Spleen (tissue), 11 donors: ENCODE results near the gene PIM3. TPM values are rescaled to one million over a fixed set of nuclear protein-coding genes. Genes with fewer than 3 reads are reported as not detected.

Experiments
- DNase-seq: peaks from one replicate; pipeline ENCODE4 v3.0.0-alpha.2; 2020
- H3K27ac ChIP-seq, 8 donors: fragments of 200-600 bp; sonication (generic) in 7 of 8; 1 replicate in 4 of 8; 2 replicates in 4 of 8; pipeline versions ENCODE4 v1.5.0 to v1.8.0; 2016 to 2021; ENCODE audit warnings: inconsistent platforms in 4 of 8, mild to moderate bottlenecking in 4 of 8, moderate library complexity in 1 of 8
- H3K27me3 ChIP-seq, 7 donors: fragments of 200-600 bp; sonication (generic) in 6 of 7; replicated peaks in 1 of 7; 1 replicate in 4 of 7; 2 replicates in 3 of 7; pipeline versions ENCODE4 v1.5.0 to v1.8.0; 2016 to 2021; ENCODE audit warnings: inconsistent platforms in 3 of 7, mild to moderate bottlenecking in 1 of 7
- H3K36me3 ChIP-seq, 6 donors: fragments of 200-600 bp; sonication (generic) in 5 of 6; 1 replicate in 4 of 6; 2 replicates in 2 of 6; pipeline versions ENCODE4 v1.5.0 to v1.8.0; 2016 to 2021; ENCODE audit warnings: inconsistent platforms in 2 of 6
- H3K4me1 ChIP-seq, 6 donors: fragments of 200-600 bp; sonication (generic) in 5 of 6; 1 replicate in 3 of 6; 2 replicates in 3 of 6; pipeline versions ENCODE4 v1.5.0 to v1.8.0; 2016 to 2021; ENCODE audit warnings: inconsistent platforms in 3 of 6
- H3K4me3 ChIP-seq, 8 donors: fragments of 200-600 bp; sonication (generic) in 7 of 8; 1 replicate in 4 of 8; 2 replicates in 4 of 8; pipeline versions ENCODE4 v1.5.0 to v1.8.0; 2016 to 2021; ENCODE audit warnings: inconsistent platforms in 4 of 8, mild to moderate bottlenecking in 4 of 8, moderate library complexity in 2 of 8
- H3K9me3 ChIP-seq, 8 donors: fragments of 200-600 bp; sonication (generic) in 7 of 8; 1 replicate in 4 of 8; 2 replicates in 4 of 8; pipeline versions ENCODE4 v1.5.0 to v1.8.0; 2016 to 2021; ENCODE audit warnings: inconsistent platforms in 4 of 8
- POLR2A ChIP-seq, 3 donors: fragments of 450-650 bp; IDR thresholded peaks; one replicate each; pipeline ENCODE4 v1.5.1; 2017; ENCODE audit warnings: antibody characterized with exemption in 3 of 3, mild to moderate bottlenecking in 1 of 3
- POLR2AphosphoS5 ChIP-seq, 3 donors: sonication (generic); formaldehyde crosslinking; IDR thresholded peaks; one replicate each; pipeline ENCODE4 v1.5.1; 2017; ENCODE audit warnings: antibody characterized with exemption in 3 of 3
- WGBS, 5 donors: extraction: QIAGEN DNeasy Blood & Tissue Kit in 3 of 5; methylation state at CpG; one replicate each; pipeline versions ENCODE4 v1.1.5 to v1.1.7; 2013 to 2018; 5-methylcytosine and 5-hydroxymethylcytosine counted together
- intact Hi-C: fragments of 100-400 bp; cut with DNase I; formaldehyde crosslinking; loops from one replicate; pipeline ENCODE4 v1.15.0; 2023; ENCODE audit warnings: low total_unique reads
- polyA plus RNA-seq, 3 donors: library from polyadenylated mRNA; stranded (reverse); fragments of 200-250 nt; gene quantifications; one replicate each; pipeline ENCODE4 v1.2.1, GENCODE V29; 2013
- total RNA-seq, 7 donors: library from RNA; depleted of rRNA in 3 of 7; stranded (reverse); fragments of >200 nt in 3 of 7; fragmentation: NEBNext Ultra II Directional in 4 of 7; extraction: Animal tissue kit (Norgen Biotek cat#: 25700) in 4 of 7; gene quantifications; one replicate each; pipeline versions ENCODE4 v1.1.0 to v1.2.1, GENCODE V29; 2016 to 2021
- TF ChIP-seq, protein P1 (sequence below), 11 experiments: fragments of 200-600 bp in 7 of 11; fragments of 450-650 bp in 4 of 11; sonication (generic) in 4 of 11; IDR thresholded peaks in 8 of 11; conservative IDR thresholded peaks in 3 of 11; 1 replicate in 7 of 11; 2 replicates in 4 of 11; pipeline versions ENCODE4 v1.4.0 to v1.8.0; 2016 to 2021; ENCODE audit warnings: antibody characterized with exemption in 11 of 11, inconsistent platforms in 4 of 11, mild to moderate bottlenecking in 1 of 11
- donor health status: healthy with polysubstance abuse.
- donor health status: DM: no; HTN: no; CAD: no; lungs with moderate emphysema.
- donor health status: DM: no; HTN: no; CAD: no.
- donor health status: Bipolar disorder and iron deficiency.
- donor health status: healthy.
- donor health status: DM: no; HTN: no; CAD: no.
- donor health status: DM: yes; HTN: yes; CAD: no.

Gene PIM3
- total and polyA plus RNA-seq, 10 donors = 49.5 to 134 (median 93.6) TPM

DNA sequence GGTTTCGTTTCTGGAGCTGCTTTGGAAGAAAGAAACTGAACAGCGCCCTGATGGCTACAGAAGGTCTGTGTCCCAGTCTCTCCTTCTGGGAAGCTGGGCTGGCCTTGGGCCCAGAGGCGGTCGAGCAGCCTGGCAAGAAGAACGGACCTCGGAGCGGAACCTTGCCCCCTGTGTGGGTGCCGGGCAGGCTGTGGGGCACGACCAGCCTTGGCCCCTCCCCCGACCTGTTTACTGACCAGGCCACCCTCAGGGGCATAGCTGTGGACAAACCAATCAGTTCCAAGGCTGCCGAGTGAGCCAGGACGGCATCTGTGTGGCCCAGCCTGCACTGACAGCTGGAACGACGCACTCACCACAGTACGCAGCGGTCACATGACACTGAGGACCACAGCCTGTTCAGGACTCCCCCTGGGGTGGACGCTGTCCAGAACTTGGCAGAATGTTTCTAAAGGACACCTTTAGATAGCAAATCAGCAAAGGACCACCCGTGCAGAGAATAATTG, 7.2 kb downstream of the PIM3 start:
- H3K4me3 ChIP-seq = peak overlapping the region in 1 of 8 donors; percentile 82
- TF ChIP-seq, protein P1, sequence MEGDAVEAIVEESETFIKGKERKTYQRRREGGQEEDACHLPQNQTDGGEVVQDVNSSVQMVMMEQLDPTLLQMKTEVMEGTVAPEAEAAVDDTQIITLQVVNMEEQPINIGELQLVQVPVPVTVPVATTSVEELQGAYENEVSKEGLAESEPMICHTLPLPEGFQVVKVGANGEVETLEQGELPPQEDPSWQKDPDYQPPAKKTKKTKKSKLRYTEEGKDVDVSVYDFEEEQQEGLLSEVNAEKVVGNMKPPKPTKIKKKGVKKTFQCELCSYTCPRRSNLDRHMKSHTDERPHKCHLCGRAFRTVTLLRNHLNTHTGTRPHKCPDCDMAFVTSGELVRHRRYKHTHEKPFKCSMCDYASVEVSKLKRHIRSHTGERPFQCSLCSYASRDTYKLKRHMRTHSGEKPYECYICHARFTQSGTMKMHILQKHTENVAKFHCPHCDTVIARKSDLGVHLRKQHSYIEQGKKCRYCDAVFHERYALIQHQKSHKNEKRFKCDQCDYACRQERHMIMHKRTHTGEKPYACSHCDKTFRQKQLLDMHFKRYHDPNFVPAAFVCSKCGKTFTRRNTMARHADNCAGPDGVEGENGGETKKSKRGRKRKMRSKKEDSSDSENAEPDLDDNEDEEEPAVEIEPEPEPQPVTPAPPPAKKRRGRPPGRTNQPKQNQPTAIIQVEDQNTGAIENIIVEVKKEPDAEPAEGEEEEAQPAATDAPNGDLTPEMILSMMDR (IDR thresholded peaks at IDR 0.05 in 8 of 11, conservative IDR thresholded peaks at IDR 0.05 in 3 of 11) = no peak
- TF ChIP-seq POLR2AphosphoS5 (IDR thresholded peaks at IDR 0.05) = peak; percentile 66 to 84 (median 70)
- 49 to 70% (median 57%) methylated on average over 14 to 18 of the region's 18 CpGs for WGBS, 5 donors
- DNase-seq = peak; percentile 84
- peaks cover 58 to 99% (median 92%) of the 10 kb centered on the region in 6 donors for H3K4me1 ChIP-seq
- peak overlapping the region in 7 of 8 donors; percentile 95 to 99 (median 97) for H3K27ac ChIP-seq
- H3K9me3 ChIP-seq = no peaks in the 10 kb centered on the region
- H3K36me3 ChIP-seq = peaks cover 2 to 33% (median 20%) of the 10 kb centered on the region in 6 donors
- H3K27me3 ChIP-seq = peaks cover 0 to 12% (median 0%) of the 10 kb centered on the region in 7 donors
- intact Hi-C loops = no loop called here

GRCh38 chr22:49968313-49968830, 7.8 kb downstream of the PIM3 start:
- intact Hi-C loops = no loop called here
- H3K4me1 ChIP-seq = peaks cover 52 to 93% (median 86%) of the 10 kb centered on the region in 6 donors
- peaks cover 0 to 12% (median 0%) of the 10 kb centered on the region in 7 donors for H3K27me3 ChIP-seq
- DNase-seq = peak; percentile 81
- H3K4me3 ChIP-seq = no peak overlapping the region
- WGBS, 5 donors = 89 to 96% (median 94%) methylated on average over 2 to 11 of the region's 11 CpGs
- H3K36me3 ChIP-seq = peaks cover 0 to 27% (median 14%) of the 10 kb centered on the region in 6 donors
- no peak for TF ChIP-seq POLR2A (IDR thresholded peaks at IDR 0.05)
- TF ChIP-seq, protein P1 (IDR thresholded peaks at IDR 0.05 in 8 of 11, conservative IDR thresholded peaks at IDR 0.05 in 3 of 11) = no peak
- TF ChIP-seq POLR2AphosphoS5 (IDR thresholded peaks at IDR 0.05) = peak in 1 of 3 donors; percentile 30
- H3K27ac ChIP-seq = peak overlapping the region in 6 of 8 donors; percentile 95 to 99 (median 98)
- no peaks in the 10 kb centered on the region for H3K9me3 ChIP-seq

DNA sequence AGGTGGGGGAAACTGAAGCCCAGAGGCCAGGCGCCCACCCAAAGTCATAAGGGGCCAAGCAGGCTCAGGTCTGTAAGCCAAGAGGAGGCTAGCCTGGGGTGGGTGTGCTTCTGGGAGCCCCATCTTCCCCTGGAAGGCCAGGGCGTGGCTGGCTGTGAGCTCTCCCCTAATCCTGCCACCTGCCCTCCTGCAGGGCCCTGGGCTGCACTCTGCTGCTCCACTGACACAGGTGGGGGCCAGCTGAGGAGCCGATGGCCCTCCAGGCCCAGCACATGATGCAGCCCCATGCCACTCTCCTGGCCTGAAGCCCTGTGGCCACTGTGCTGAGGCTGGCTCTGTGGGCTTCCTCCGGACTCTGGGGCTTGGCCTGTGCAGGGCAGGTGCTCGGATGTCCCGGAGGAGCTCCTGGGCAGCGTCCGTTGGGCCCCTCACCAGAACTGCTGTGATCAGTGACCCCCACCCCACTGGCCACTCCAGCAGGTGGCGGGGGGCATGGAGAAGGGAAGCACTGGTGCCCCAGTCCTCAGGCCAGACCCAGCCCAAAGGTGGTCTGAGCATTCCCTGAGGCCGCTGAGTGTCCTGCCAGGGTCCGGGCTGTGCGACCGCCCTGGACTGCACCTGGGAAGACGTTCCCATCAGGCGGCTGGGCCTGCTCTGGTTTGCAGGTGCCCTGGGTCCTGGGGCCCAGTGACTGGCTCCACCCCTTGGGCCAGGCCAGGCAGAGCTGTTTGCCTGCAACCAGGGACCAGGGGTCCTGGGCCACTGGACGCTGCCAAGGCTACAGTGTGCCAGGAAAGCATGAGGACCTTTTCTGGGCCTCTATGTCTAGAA, 8.5 kb downstream of the PIM3 start:
- Histone ChIP-seq H3K27ac (peak overlapping the region in 5 of 8 donors; percentile 87 to 99 (median 97)), H3K4me3 (no peak overlapping the region), H3K4me1 (peaks cover 45 to 86% (median 79%) of the 10 kb centered on the region in 6 donors), H3K27me3 (peaks cover 0 to 12% (median 0%) of the 10 kb centered on the region in 7 donors), H3K9me3 (no peaks in the 10 kb centered on the region), H3K36me3 (peaks cover 0 to 20% (median 8%) of the 10 kb centered on the region in 6 donors)
- TF ChIP-seq, protein P1 (IDR thresholded peaks at IDR 0.05 in 8 of 11, conservative IDR thresholded peaks at IDR 0.05 in 3 of 11) = no peak
- TF ChIP-seq POLR2A (IDR thresholded peaks at IDR 0.05) = no peak
- TF ChIP-seq POLR2AphosphoS5 (IDR thresholded peaks at IDR 0.05) = peak in 2 of 3 donors; percentile 2 to 54
- peak; percentile 82 for DNase-seq
- WGBS, 5 donors = 97 to 98% (median 97%) methylated on average over 8 to 16 of the region's 16 CpGs
- intact Hi-C loops = no loop called here
